Smooth muscle cell (in vitro differentiated cells): ENCODE measurements around the gene KCTD10. TPM values are rescaled to one million over a fixed set of nuclear protein-coding genes. Genes with fewer than 3 reads are reported as not detected.

Source experiments
- DNase-seq: peaks from one replicate; lab custom pipeline; 2025; ENCODE audit not compliant: unreplicated experiment; lab: John Stamatoyannopoulos, UW
- H2AFZ ChIP-seq: fragments of 200-600 bp; sonication (generic); 2 replicates; pipeline ENCODE4 v1.6.0; 2016; ENCODE audit warnings: antibody characterized with exemption, low read depth, mild to moderate bottlenecking
- H3F3A ChIP-seq: fragments of 200-600 bp; sonication (generic); 2 replicates; pipeline ENCODE4 v1.6.0; 2017; ENCODE audit warnings: antibody characterized with exemption, low read depth
- H3K27ac ChIP-seq: fragments of 200-600 bp; sonication (generic); 2 replicates; pipeline ENCODE4 v1.5.1; 2016; ENCODE audit warnings: low read depth, mild to moderate bottlenecking
- H3K27me3 ChIP-seq: fragments of 200-600 bp; sonication (generic); 2 replicates; pipeline ENCODE4 v1.6.1; 2016; ENCODE audit warnings: low read depth, mild to moderate bottlenecking
- H3K36me3 ChIP-seq: fragments of 200-600 bp; sonication (generic); 2 replicates; pipeline ENCODE4 v1.5.1; 2016; ENCODE audit warnings: low read depth
- H3K4me1 ChIP-seq: fragments of 200-600 bp; sonication (generic); 2 replicates; pipeline ENCODE4 v1.5.1; 2016; ENCODE audit warnings: low read depth
- H3K4me2 ChIP-seq: fragments of 200-600 bp; sonication (generic); 2 replicates; pipeline ENCODE4 v1.6.0; 2016; ENCODE audit warnings: mild to moderate bottlenecking
- H3K4me3 ChIP-seq: fragments of 200-600 bp; sonication (generic); 2 replicates; pipeline ENCODE4 v1.5.1; 2016; ENCODE audit warnings: mild to moderate bottlenecking
- H3K79me2 ChIP-seq: fragments of 200-600 bp; sonication (generic); 2 replicates; pipeline ENCODE4 v1.6.0; 2016; ENCODE audit warnings: low read depth, mild to moderate bottlenecking
- H3K9ac ChIP-seq: fragments of 200-600 bp; sonication (generic); 2 replicates; pipeline ENCODE4 v1.6.0; 2016; ENCODE audit warnings: low read depth
- H3K9me3 ChIP-seq: fragments of 200-600 bp; sonication (generic); replicated peaks from 2 replicates; pipeline ENCODE4 v1.5.1; 2016; ENCODE audit warnings: low read depth
- H4K20me1 ChIP-seq: fragments of 200-600 bp; sonication (generic); 2 replicates; pipeline ENCODE4 v1.6.0; 2016; ENCODE audit warnings: low read depth
- WGBS: methylation state at CpG from one replicate; pipeline ENCODE4 v1.1.7; 2016; ENCODE audit warnings: low lambda C conversion rate; 5-methylcytosine and 5-hydroxymethylcytosine counted together
- polyA plus RNA-seq: library from polyadenylated mRNA; unstranded; fragments of >200 nt; fragmentation: Nextera tagmentation; extraction: Ambion mirVana; gene quantifications from 2 replicates; pipeline ENCODE4 v1.2.1, GENCODE V29; 2016
- total RNA-seq: library from RNA; depleted of rRNA; stranded (reverse); fragments of >200 nt; gene quantifications from 2 replicates; pipeline ENCODE4 v1.2.3, GENCODE V29; 2014
- TF ChIP-seq, protein P1 (sequence below): fragments of 200-600 bp; sonication (generic); IDR thresholded peaks from 2 replicates; pipeline ENCODE4 v1.5.1; 2017; ENCODE audit warnings: borderline replicate concordance, mild to moderate bottlenecking, antibody characterized with exemption; ENCODE audit not compliant: insufficient read depth, poor library complexity, severe bottlenecking

KCTD10 gene
- total and polyA plus RNA-seq, 2 experiments from 2014 or later = 79.6 to 89.7 TPM

DNA sequence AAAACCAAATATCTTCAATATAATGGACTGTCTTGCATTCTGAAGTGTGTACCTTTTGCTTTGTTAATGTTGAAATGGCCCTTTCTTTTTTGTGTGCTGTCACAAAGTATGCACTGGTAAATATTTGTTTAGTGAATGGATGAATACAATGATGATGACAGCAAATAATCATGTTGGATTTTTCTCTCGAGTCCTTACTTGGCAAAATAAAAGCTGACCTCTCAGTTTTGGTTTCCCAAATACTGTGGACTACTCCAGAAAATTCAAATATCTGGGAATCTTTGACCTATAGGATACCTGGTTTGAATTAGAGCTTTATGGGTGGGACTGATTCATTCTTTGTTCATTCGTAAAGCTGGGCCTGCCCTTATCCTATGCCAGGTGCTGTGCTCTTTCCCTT is 5.8 kb upstream of the KCTD10 start:
- TF ChIP-seq, protein P1, sequence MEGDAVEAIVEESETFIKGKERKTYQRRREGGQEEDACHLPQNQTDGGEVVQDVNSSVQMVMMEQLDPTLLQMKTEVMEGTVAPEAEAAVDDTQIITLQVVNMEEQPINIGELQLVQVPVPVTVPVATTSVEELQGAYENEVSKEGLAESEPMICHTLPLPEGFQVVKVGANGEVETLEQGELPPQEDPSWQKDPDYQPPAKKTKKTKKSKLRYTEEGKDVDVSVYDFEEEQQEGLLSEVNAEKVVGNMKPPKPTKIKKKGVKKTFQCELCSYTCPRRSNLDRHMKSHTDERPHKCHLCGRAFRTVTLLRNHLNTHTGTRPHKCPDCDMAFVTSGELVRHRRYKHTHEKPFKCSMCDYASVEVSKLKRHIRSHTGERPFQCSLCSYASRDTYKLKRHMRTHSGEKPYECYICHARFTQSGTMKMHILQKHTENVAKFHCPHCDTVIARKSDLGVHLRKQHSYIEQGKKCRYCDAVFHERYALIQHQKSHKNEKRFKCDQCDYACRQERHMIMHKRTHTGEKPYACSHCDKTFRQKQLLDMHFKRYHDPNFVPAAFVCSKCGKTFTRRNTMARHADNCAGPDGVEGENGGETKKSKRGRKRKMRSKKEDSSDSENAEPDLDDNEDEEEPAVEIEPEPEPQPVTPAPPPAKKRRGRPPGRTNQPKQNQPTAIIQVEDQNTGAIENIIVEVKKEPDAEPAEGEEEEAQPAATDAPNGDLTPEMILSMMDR = no peak
- Histone ChIP-seq H3K36me3 (peaks cover 17% of the 10 kb centered on the region), H3K9ac (no peak overlapping the region), H3K4me3 (no peak overlapping the region), H3F3A (no peaks in the 10 kb centered on the region), H3K27ac (no peak overlapping the region), H3K79me2 (peaks cover 28% of the 10 kb centered on the region), H3K9me3 (no peaks in the 10 kb centered on the region), H3K4me2 (no peak overlapping the region), H3K27me3 (no peaks in the 10 kb centered on the region), H2AFZ (no peak overlapping the region), H3K4me1 (peaks cover 10% of the 10 kb centered on the region), H4K20me1 (no peaks in the 10 kb centered on the region)
- no peak for DNase-seq
- 92% methylated on average over 2 of the region's 2 CpGs for WGBS

DNA sequence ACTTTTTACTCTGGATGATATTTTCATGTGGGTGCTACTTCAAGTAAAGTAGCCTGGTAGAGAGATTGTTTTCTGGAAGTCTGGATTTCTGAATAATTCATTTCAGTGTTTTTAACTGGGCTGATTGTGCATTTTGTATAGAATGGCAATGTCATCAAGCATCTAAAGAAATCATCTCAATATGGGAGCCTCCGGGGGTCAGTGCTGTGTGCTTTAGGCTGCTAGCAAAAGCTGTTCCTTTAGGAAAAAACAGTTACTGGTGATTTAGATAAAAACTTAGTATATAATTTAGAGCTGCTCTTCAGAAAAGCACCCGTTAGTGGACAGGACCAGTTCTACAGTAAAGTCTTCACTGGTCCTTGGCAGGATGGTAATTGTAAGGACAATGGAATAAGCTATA is 5.4 kb upstream of the KCTD10 start:
- no peak overlapping the region for H3K27ac ChIP-seq
- H3K36me3 ChIP-seq = peaks cover 13% of the 10 kb centered on the region

DNA sequence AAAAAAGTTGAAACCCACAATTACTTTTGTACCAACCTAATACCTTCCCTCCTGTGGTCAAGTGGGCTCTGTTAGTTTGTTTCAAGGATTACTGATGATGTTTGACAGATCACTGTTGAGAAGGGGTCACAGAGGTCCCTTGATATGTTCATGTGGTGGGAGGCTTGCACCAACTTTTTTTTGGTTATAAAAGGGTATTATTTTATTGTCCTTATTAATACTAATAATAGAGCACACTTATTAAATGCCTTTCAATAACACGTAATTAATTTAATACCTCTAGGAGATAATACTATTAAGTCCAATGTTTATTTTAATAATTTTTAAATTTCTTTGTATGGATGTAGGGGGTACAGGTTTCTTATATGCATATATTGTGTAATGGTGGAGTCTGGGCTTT is 4.8 kb upstream of the KCTD10 start:
- H3K4me2 ChIP-seq = no peak overlapping the region
- H3K9ac ChIP-seq = no peak overlapping the region
- no peaks in the 10 kb centered on the region for H3F3A ChIP-seq
- 95% methylated on average over 1 of the region's 1 CpG for WGBS
- no peak overlapping the region for H2AFZ ChIP-seq
- no peaks in the 10 kb centered on the region for H3K9me3 ChIP-seq
- no peaks in the 10 kb centered on the region for H3K27me3 ChIP-seq
- H3K79me2 ChIP-seq = peaks cover 35% of the 10 kb centered on the region
- DNase-seq = no peak
- H4K20me1 ChIP-seq = no peaks in the 10 kb centered on the region
- TF ChIP-seq, protein P1 = no peak
- no peak overlapping the region for H3K27ac ChIP-seq
- peaks cover 9% of the 10 kb centered on the region for H3K36me3 ChIP-seq
- peaks cover 10% of the 10 kb centered on the region for H3K4me1 ChIP-seq
- no peak overlapping the region for H3K4me3 ChIP-seq

More for the DNA sequence above, 5.4 kb upstream of the KCTD10 start:
- H3F3A ChIP-seq = no peaks in the 10 kb centered on the region
- H3K27me3 ChIP-seq = no peaks in the 10 kb centered on the region
- peaks cover 32% of the 10 kb centered on the region for H3K79me2 ChIP-seq
- H3K4me1 ChIP-seq = peaks cover 10% of the 10 kb centered on the region
- WGBS = 95% methylated on average over 2 of the region's 2 CpGs
- DNase-seq = no peak
- H4K20me1 ChIP-seq = no peaks in the 10 kb centered on the region
- no peak overlapping the region for H3K9ac ChIP-seq
- TF ChIP-seq, protein P1 = no peak
- H3K4me2 ChIP-seq = no peak overlapping the region
- no peak overlapping the region for H2AFZ ChIP-seq
- H3K4me3 ChIP-seq = no peak overlapping the region
- no peaks in the 10 kb centered on the region for H3K9me3 ChIP-seq

DNA sequence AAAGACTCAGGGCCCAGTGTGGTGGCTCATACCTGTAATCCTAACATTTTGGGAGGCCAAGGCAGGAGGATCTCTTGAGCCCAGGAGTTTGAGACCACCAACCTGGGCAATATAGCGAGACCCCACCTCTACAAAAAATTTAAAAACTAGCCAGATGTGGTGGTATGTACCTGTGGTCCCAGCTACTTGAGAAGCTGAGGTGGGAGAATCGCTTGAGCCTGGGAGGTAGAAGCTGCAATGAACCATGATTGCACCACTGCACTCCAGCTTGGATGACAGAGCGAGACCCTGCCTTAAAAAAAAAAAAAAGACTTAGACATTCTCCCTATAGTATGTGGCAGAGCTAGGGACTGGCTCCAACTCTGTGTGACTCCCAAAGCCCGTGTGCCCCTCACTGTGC is 3.3 kb upstream of the KCTD10 start:
- no peaks in the 10 kb centered on the region for H3K9me3 ChIP-seq
- 95% methylated on average over 4 of the region's 4 CpGs for WGBS
- H3K79me2 ChIP-seq = peaks cover 50% of the 10 kb centered on the region
- no peaks in the 10 kb centered on the region for H3K36me3 ChIP-seq
- no peaks in the 10 kb centered on the region for H3F3A ChIP-seq
- no peak overlapping the region for H2AFZ ChIP-seq
- TF ChIP-seq, protein P1 = no peak
- peaks cover 10% of the 10 kb centered on the region for H4K20me1 ChIP-seq
- H3K9ac ChIP-seq = no peak overlapping the region
- DNase-seq = no peak
- no peak overlapping the region for H3K4me2 ChIP-seq
- H3K27me3 ChIP-seq = no peaks in the 10 kb centered on the region
- no peak overlapping the region for H3K27ac ChIP-seq
- H3K4me1 ChIP-seq = peaks cover 18% of the 10 kb centered on the region
- no peak overlapping the region for H3K4me3 ChIP-seq
